Stimulated activated CD4-positive, alpha-beta T cell treated with anti-CD3 and anti-CD28 coated beads, TNF-alpha, amount 100 ng/mL, for 1 hour (primary cell): Measurements from ENCODE around the gene CHST6.
"Not testable (repeated sequence)": the region's sequence is repeated elsewhere in the genome, so short reads cannot be mapped to it uniquely, and the experiment has no call there.

Experiments
- DNase-seq, 3 donors: peaks; one replicate each; pipeline ENCODE4 v3.0.0-alpha.2; 2020; ENCODE audit warnings: low read depth in 3 of 3, low spot score in 1 of 3

The CHST6 gene

GRCh38 chr16:75495076-75495674 lies at the start of gene CHST6:
TSS of gene CHST6 (minus strand) at chr16:75495441. CDS start at chr16:75479828, 15,613 bp downstream.
- peak in 1 of 3 donors; percentile 8 for DNase-seq

- DNase-seq: not testable (repeated sequence)
Observed at GRCh38 chr16:75542462-75542861, 47.2 kb upstream of the CHST6 start.

GRCh38 chr16:75541236-75541635 lies 46.0 kb upstream of the CHST6 start:
- no peak for DNase-seq

- not testable (repeated sequence) for DNase-seq
Observed at GRCh38 chr16:75538882-75539565, 43.8 kb upstream of the CHST6 start.

GRCh38 chr16:75537776-75538175 lies 42.5 kb upstream of the CHST6 start:
- DNase-seq: no peak

GRCh38 chr16:75535901-75536300 lies 40.7 kb upstream of the CHST6 start, which contains the start of gene CHST5:
TSS of gene CHST5 (minus strand) at chr16:75536108. CDS start at chr16:75530384, 5,724 bp downstream.
- DNase-seq: no peak

GRCh38 chr16:75535211-75535843 lies 40.1 kb upstream of the CHST6 start:
- no peak for DNase-seq

- no peak for DNase-seq
Observed at GRCh38 chr16:75534560-75535205, 39.4 kb upstream of the CHST6 start.

- no peak for DNase-seq
Observed at GRCh38 chr16:75532791-75533190, 37.5 kb upstream of the CHST6 start.

GRCh38 chr16:75532142-75532765 lies 37.0 kb upstream of the CHST6 start:
- DNase-seq: no peak

- no peak for DNase-seq
Observed at GRCh38 chr16:75529959-75530358, 34.7 kb upstream of the CHST6 start.

GRCh38 chr16:75529056-75529905 lies 34.0 kb upstream of the CHST6 start:
- no peak for DNase-seq

GRCh38 chr16:75527825-75528299 lies 32.6 kb upstream of the CHST6 start:
- no peak for DNase-seq

- no peak for DNase-seq
Observed at GRCh38 chr16:75526032-75526790, 31.0 kb upstream of the CHST6 start.

- DNase-seq: no peak
Observed at GRCh38 chr16:75519175-75519574, 23.9 kb upstream of the CHST6 start.

GRCh38 chr16:75516189-75516966 lies 21.1 kb upstream of the CHST6 start:
- DNase-seq: peak in 1 of 3 donors; percentile 17

- no peak for DNase-seq
Observed at GRCh38 chr16:75514296-75514695, 19.1 kb upstream of the CHST6 start.

GRCh38 chr16:75506574-75506973 lies 11.3 kb upstream of the CHST6 start:
- no peak for DNase-seq

- no peak for DNase-seq
Observed at GRCh38 chr16:75506107-75506506, 10.9 kb upstream of the CHST6 start.
